Liver (tissue), 9 donors: ENCODE measurements around the gene OR13C9. TPM values are rescaled to one million over a fixed set of nuclear protein-coding genes. Genes with fewer than 3 reads are reported as not detected.

Source experiments
- DNase-seq: peaks from one replicate; pipeline ENCODE4 v3.0.0-alpha.2; 2017; ENCODE audit warnings: low spot score
- H3K27ac ChIP-seq, 2 donors: one replicate each; pipeline ENCODE4 v1.7.0; 2013; ENCODE audit warnings: inconsistent platforms in 2 of 2, low read length in 2 of 2, control low read depth in 1 of 2, low read depth in 1 of 2, mild to moderate bottlenecking in 1 of 2
- H3K27me3 ChIP-seq, 4 donors: one replicate each; pipeline versions ENCODE4 v1.6.1 to v1.7.0; 2013; ENCODE audit warnings: low read length in 3 of 4, inconsistent platforms in 1 of 4, mild to moderate bottlenecking in 1 of 4, moderate library complexity in 1 of 4; ENCODE audit not compliant: control insufficient read depth in 4 of 4, insufficient read depth in 4 of 4
- H3K36me3 ChIP-seq, 4 donors: one replicate each; pipeline versions ENCODE4 v1.6.1 to v1.7.0; 2013; ENCODE audit warnings: low read length in 3 of 4, mild to moderate bottlenecking in 3 of 4, low read depth in 1 of 4, moderate library complexity in 1 of 4; ENCODE audit not compliant: control insufficient read depth in 4 of 4, insufficient read depth in 3 of 4
- H3K4me1 ChIP-seq, 4 donors: one replicate each; pipeline versions ENCODE4 v1.6.1 to v1.7.0; 2013; ENCODE audit warnings: low read length in 3 of 4, mild to moderate bottlenecking in 3 of 4, moderate library complexity in 1 of 4; ENCODE audit not compliant: control insufficient read depth in 4 of 4, insufficient read depth in 4 of 4
- H3K4me3 ChIP-seq, 3 donors: one replicate each; pipeline versions ENCODE4 v1.6.1 to v1.7.0; 2013; ENCODE audit warnings: low read length in 3 of 3, control low read depth in 1 of 3, low read depth in 1 of 3, mild to moderate bottlenecking in 1 of 3
- H3K9ac ChIP-seq, 2 donors: one replicate each; pipeline ENCODE4 v1.7.0; 2013; ENCODE audit warnings: low read length in 2 of 2, mild to moderate bottlenecking in 2 of 2, moderate library complexity in 2 of 2, control low read depth in 1 of 2, low read depth in 1 of 2
- H3K9me3 ChIP-seq, 4 donors: one replicate each; pipeline versions ENCODE4 v1.6.1 to v1.7.0; 2013; ENCODE audit warnings: low read length in 3 of 4; ENCODE audit not compliant: control insufficient read depth in 4 of 4
- EGR1 ChIP-seq, 2 donors: IDR thresholded peaks; 2 replicates each; pipeline ENCODE4 v1.6.1; 2016 to 2018; ENCODE audit warnings: antibody characterized with exemption in 2 of 2, low read depth in 2 of 2
- FOXA1 ChIP-seq: IDR thresholded peaks from 2 replicates; pipeline ENCODE4 v1.6.1; 2016; ENCODE audit warnings: antibody characterized with exemption
- FOXA2 ChIP-seq: IDR thresholded peaks from 2 replicates; pipeline ENCODE4 v1.6.1; 2016; ENCODE audit warnings: antibody characterized with exemption
- GABPA ChIP-seq, 2 donors: IDR thresholded peaks in 1 of 2; conservative IDR thresholded peaks in 1 of 2; 2 replicates each; pipeline ENCODE4 v1.6.1; 2016; ENCODE audit warnings: antibody characterized with exemption in 2 of 2, mild to moderate bottlenecking in 1 of 2, moderate library complexity in 1 of 2
- HNF4G ChIP-seq: IDR thresholded peaks from 2 replicates; pipeline ENCODE4 v1.6.1; 2016; ENCODE audit warnings: antibody characterized with exemption
- NR2F2 ChIP-seq: IDR thresholded peaks from 2 replicates; pipeline ENCODE4 v1.6.1; 2016; ENCODE audit warnings: antibody characterized with exemption
- RAD21 ChIP-seq, 2 donors: IDR thresholded peaks; 2 replicates each; pipeline ENCODE4 v1.6.1; 2016; ENCODE audit warnings: antibody characterized with exemption in 2 of 2, mild to moderate bottlenecking in 2 of 2
- SP1 ChIP-seq: IDR thresholded peaks from 2 replicates; pipeline ENCODE4 v1.6.1; 2018; ENCODE audit warnings: antibody characterized with exemption, mild to moderate bottlenecking
- TAF1 ChIP-seq: conservative IDR thresholded peaks from 2 replicates; pipeline ENCODE4 v1.6.1; 2016; ENCODE audit warnings: antibody characterized with exemption, mild to moderate bottlenecking
- YY1 ChIP-seq: IDR thresholded peaks from 2 replicates; pipeline ENCODE4 v1.6.1; 2016; ENCODE audit warnings: antibody characterized with exemption, mild to moderate bottlenecking
- WGBS: extraction: QIAGEN DNeasy Blood & Tissue Kit; methylation state at CpG from one replicate; pipeline ENCODE4 v1.1.7; 2013; 5-methylcytosine and 5-hydroxymethylcytosine counted together
- polyA plus RNA-seq, 2 donors: library from polyadenylated mRNA; stranded (reverse) in 1 of 2; unstranded in 1 of 2; fragments of 200-250 nt in 1 of 2; fragments of >200 nt in 1 of 2; fragmentation: Nextera tagmentation in 1 of 2; extraction: Ambion mirVana in 1 of 2; gene quantifications; one replicate each; pipeline versions ENCODE4 v1.2.1 to v1.2.3, GENCODE V29; 2013 to 2015
- total RNA-seq, 2 donors: library from RNA; depleted of rRNA; stranded (reverse); fragments of >200 nt; gene quantifications; one replicate each; pipeline ENCODE4 v1.2.3, GENCODE V29; 2014
- TF ChIP-seq, protein P1 (sequence below): fragments of 150-350 bp; IDR thresholded peaks from 2 replicates; pipeline ENCODE4 v1.5.1; 2017; ENCODE audit warnings: improper control_type of control experiment, low read depth, low read length; ENCODE audit not compliant: missing input control
- donor health status: healthy.
- donor health status: healthy.
- donor health status: healthy.
- donor health status: healthy.
- donor health status: healthy.

Gene OR13C9
- total and polyA plus RNA-seq, 4 donors = 0.25 TPM; not detected in 3

DNA sequence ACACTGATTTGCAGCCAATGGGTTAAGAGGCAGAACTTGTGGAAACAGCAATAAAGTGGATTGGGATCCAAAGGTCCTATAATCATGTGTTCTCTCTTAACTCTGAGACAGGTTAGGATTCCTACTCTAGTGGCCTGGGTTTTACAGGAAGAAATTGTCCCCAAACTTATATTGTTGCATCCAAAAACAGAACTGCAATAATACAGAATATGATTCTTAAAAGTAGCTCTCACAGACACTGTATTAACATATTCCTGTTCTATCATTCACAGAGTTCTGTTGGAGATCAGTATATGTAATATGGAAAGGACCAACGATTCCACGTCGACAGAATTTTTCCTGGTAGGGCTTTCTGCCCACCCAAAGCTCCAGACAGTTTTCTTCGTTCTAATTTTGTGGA lies 49.1 kb downstream of the OR13C9 start, which contains the start of gene OR13C8:
Gene OR13C8, plus strand, starts transcription at position 301 of the 400 bp plus-strand sequence. Its CDS starts 0 bp downstream, at position 301.
- 82% methylated on average over 4 of the region's 4 CpGs for WGBS

More for the DNA sequence above, 49.1 kb downstream of the OR13C9 start, which contains the start of gene OR13C8:
- H3K9ac ChIP-seq = no peak within 1 kb of the TSS
- no peak within 1 kb of the TSS for H3K4me3 ChIP-seq
- peaks cover 0 to 8% (median 5%) of the 10 kb centered on the region in 4 donors for H3K9me3 ChIP-seq
- no peaks in the 10 kb centered on the region for H3K27me3 ChIP-seq
- no peaks in the 10 kb centered on the region for H3K4me1 ChIP-seq
- TF ChIP-seq SP1 (no peak), GABPA (IDR thresholded peaks at IDR 0.05 in 1 of 2, conservative IDR thresholded peaks at IDR 0.05 in 1 of 2) (no peak), TAF1 (no peak), FOXA1 (no peak), EGR1 (IDR thresholded peaks at IDR 0.05; ENCODE audit: low read depth in 2 of 2) (no peak), NR2F2 (no peak), RAD21 (IDR thresholded peaks at IDR 0.05) (no peak), HNF4G (no peak), FOXA2 (no peak), YY1 (no peak)
- TF ChIP-seq, protein P1, sequence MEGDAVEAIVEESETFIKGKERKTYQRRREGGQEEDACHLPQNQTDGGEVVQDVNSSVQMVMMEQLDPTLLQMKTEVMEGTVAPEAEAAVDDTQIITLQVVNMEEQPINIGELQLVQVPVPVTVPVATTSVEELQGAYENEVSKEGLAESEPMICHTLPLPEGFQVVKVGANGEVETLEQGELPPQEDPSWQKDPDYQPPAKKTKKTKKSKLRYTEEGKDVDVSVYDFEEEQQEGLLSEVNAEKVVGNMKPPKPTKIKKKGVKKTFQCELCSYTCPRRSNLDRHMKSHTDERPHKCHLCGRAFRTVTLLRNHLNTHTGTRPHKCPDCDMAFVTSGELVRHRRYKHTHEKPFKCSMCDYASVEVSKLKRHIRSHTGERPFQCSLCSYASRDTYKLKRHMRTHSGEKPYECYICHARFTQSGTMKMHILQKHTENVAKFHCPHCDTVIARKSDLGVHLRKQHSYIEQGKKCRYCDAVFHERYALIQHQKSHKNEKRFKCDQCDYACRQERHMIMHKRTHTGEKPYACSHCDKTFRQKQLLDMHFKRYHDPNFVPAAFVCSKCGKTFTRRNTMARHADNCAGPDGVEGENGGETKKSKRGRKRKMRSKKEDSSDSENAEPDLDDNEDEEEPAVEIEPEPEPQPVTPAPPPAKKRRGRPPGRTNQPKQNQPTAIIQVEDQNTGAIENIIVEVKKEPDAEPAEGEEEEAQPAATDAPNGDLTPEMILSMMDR = no peak
- no peak within 1 kb of the TSS for H3K27ac ChIP-seq
- DNase-seq = no peak
- no peaks in the 10 kb centered on the region for H3K36me3 ChIP-seq

Other genes starting within 250 kb of the OR13C9 start
- gene OR13F1, start 113.9 kb downstream of the OR13C9 start, total RNA-seq = not detected
- not detected for gene OR13F1, start 113.9 kb downstream of the OR13C9 start, polyA plus RNA-seq
- gene OR13C4, start 91.0 kb downstream of the OR13C9 start, total RNA-seq = under 1 TPM; 0.14 to 0.17 TPM
- gene OR13C4, start 91.0 kb downstream of the OR13C9 start, polyA plus RNA-seq = not detected
- gene OR13C3, start 81.3 kb downstream of the OR13C9 start, total RNA-seq = under 1 TPM in 1 of 2 donors, not detected in 1; 0.17 TPM
- not detected for gene OR13C3, start 81.3 kb downstream of the OR13C9 start, polyA plus RNA-seq
- not detected for gene OR13C8, start 49.0 kb downstream of the OR13C9 start, total RNA-seq
- not detected for gene OR13C8, start 49.0 kb downstream of the OR13C9 start, polyA plus RNA-seq
- gene OR13C5, start 18.8 kb downstream of the OR13C9 start, total RNA-seq = not detected
- gene OR13C5, start 18.8 kb downstream of the OR13C9 start, polyA plus RNA-seq = not detected
- not detected for gene OR13C2, start 12.6 kb downstream of the OR13C9 start, total RNA-seq
- not detected for gene OR13C2, start 12.6 kb downstream of the OR13C9 start, polyA plus RNA-seq
- gene OR13D1, start 76.3 kb upstream of the OR13C9 start, total RNA-seq = not detected
- gene OR13D1, start 76.3 kb upstream of the OR13C9 start, polyA plus RNA-seq = not detected
- gene NIPSNAP3A, start 129.5 kb upstream of the OR13C9 start, total RNA-seq = 10 to 100 TPM; 18.7 to 41.2 TPM
- gene NIPSNAP3A, start 129.5 kb upstream of the OR13C9 start, polyA plus RNA-seq = 10 to 100 TPM; 28.0 to 36.2 TPM
- gene NIPSNAP3B, start 145.9 kb upstream of the OR13C9 start, total RNA-seq = 1 to 10 TPM; 1.3 to 2.1 TPM
- under 1 TPM; 0.62 to 0.76 TPM for gene NIPSNAP3B, start 145.9 kb upstream of the OR13C9 start, polyA plus RNA-seq